Effector memory CD8-positive, alpha-beta T cell (primary cell): ENCODE measurements around the gene CCNE1.
A peak's percentile ranks its signal among the peaks of the same experiment; 100 is the strongest.
"Not testable (repeated sequence)": the region's sequence is repeated elsewhere in the genome, so short reads cannot be mapped to it uniquely, and the experiment has no call there.

Source experiments
- ATAC-seq: fragments of 150-1000 bp; cut with Tn5 transposase; replicated peaks from 2 replicates; pipeline ENCODE4 v1.10.0; 2021; ENCODE audit warnings: mild to moderate bottlenecking, moderate library complexity
- DNase-seq, 3 experiments: peaks; one replicate each; pipeline ENCODE4 v3.0.0; 2021
- H3K27ac Mint-ChIP-seq, 2 donors: one replicate each; pipeline ENCODE4 v1.8.0; 2022; ENCODE audit warnings: mild to moderate bottlenecking in 2 of 2, mixed read lengths in 2 of 2, moderate library complexity in 2 of 2
- H3K27me3 Mint-ChIP-seq, 2 donors: one replicate each; pipeline ENCODE4 v1.8.0; 2022; ENCODE audit warnings: mixed read lengths in 2 of 2
- H3K36me3 Mint-ChIP-seq: one replicate; pipeline ENCODE4 v1.8.0; 2022; ENCODE audit warnings: mild to moderate bottlenecking, moderate library complexity, mixed read lengths; ENCODE audit not compliant: insufficient read depth
- H3K4me1 Mint-ChIP-seq, 2 donors: one replicate each; pipeline ENCODE4 v1.8.0; 2022; ENCODE audit warnings: low read depth in 2 of 2, mixed read lengths in 2 of 2
- H3K4me3 Mint-ChIP-seq, 2 donors: one replicate each; pipeline ENCODE4 v1.8.0; 2022; ENCODE audit warnings: mild to moderate bottlenecking in 2 of 2, mixed read lengths in 2 of 2, moderate library complexity in 2 of 2
- H3K9me3 Mint-ChIP-seq, 2 donors: one replicate each; pipeline ENCODE4 v1.8.0; 2022; ENCODE audit warnings: mixed read lengths in 2 of 2

Gene CCNE1

GRCh38 chr19:29812881-29813275 is 1.1 kb downstream of the CCNE1 start:
- peak overlapping the region; percentile 79 to 91 for H3K4me3 Mint-ChIP-seq
- peak overlapping the region; percentile 47 for H3K27ac Mint-ChIP-seq
- no peaks in the 10 kb centered on the region for H3K27me3 Mint-ChIP-seq
- H3K4me1 Mint-ChIP-seq: peaks cover 5 to 9% of the 10 kb centered on the region in 2 donors
- DNase-seq: no peak
- no peak for ATAC-seq
- H3K36me3 Mint-ChIP-seq: peaks cover 11% of the 10 kb centered on the region
- no peaks in the 10 kb centered on the region for H3K9me3 Mint-ChIP-seq

DNA sequence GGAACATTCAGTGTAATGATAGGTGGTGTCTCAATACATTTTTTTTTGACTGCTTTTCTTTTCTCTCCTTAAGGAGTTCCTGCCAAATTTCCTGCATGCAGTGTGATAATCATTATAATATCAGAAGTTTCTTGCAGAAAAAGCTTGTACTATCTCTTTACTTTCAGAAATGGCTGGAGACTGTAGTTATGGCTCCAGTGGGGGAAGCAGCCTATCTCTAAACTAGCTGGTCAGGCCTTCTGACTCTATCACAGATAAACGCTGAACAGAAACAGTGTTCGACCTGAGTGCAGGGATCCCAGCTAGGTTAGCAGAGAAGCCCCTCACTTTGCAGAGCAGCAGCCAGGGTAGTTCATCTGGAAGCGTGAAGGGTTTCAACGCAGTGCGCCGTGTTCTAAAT is 1.9 kb downstream of the CCNE1 start:
- H3K36me3 Mint-ChIP-seq: peaks cover 11% of the 10 kb centered on the region
- ATAC-seq (no peak), DNase-seq (no peak)
- peak overlapping the region; percentile 79 to 91 for H3K4me3 Mint-ChIP-seq
- no peaks in the 10 kb centered on the region for H3K27me3 Mint-ChIP-seq
- H3K4me1 Mint-ChIP-seq: peaks cover 5 to 9% of the 10 kb centered on the region in 2 donors
- no peaks in the 10 kb centered on the region for H3K9me3 Mint-ChIP-seq
- no peak overlapping the region for H3K27ac Mint-ChIP-seq

GRCh38 chr19:29815231-29815630 is 3.4 kb downstream of the CCNE1 start:
- H3K27ac Mint-ChIP-seq: no peak overlapping the region
- no peak for DNase-seq
- H3K36me3 Mint-ChIP-seq: peaks cover 11% of the 10 kb centered on the region
- no peak overlapping the region for H3K4me3 Mint-ChIP-seq
- peaks cover 5 to 9% of the 10 kb centered on the region in 2 donors for H3K4me1 Mint-ChIP-seq
- no peak for ATAC-seq
- H3K27me3 Mint-ChIP-seq: no peaks in the 10 kb centered on the region
- H3K9me3 Mint-ChIP-seq: no peaks in the 10 kb centered on the region

DNA sequence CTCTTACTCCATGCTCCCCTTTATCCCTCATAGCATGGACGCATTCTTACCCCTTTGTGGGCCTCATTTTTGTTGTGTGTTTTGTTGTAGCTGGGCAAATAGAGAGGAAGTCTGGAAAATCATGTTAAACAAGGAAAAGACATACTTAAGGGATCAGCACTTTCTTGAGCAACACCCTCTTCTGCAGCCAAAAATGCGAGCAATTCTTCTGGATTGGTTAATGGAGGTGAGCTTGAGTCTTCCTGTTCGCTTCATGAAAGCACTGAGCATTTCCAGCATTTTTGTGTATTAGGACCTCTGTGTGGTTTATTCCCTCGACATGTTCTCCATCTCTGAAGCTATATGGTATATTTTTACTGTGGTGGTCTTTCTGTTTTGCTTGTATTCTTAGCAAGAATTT is 5.5 kb downstream of the CCNE1 start:
- ATAC-seq (no peak), DNase-seq (no peak)
- H3K27ac Mint-ChIP-seq: no peak overlapping the region
- peaks cover 7% of the 10 kb centered on the region for H3K36me3 Mint-ChIP-seq
- H3K27me3 Mint-ChIP-seq: no peaks in the 10 kb centered on the region
- H3K4me1 Mint-ChIP-seq: peaks cover 0 to 4% of the 10 kb centered on the region in 2 donors
- H3K9me3 Mint-ChIP-seq: no peaks in the 10 kb centered on the region
- no peak overlapping the region for H3K4me3 Mint-ChIP-seq

DNA sequence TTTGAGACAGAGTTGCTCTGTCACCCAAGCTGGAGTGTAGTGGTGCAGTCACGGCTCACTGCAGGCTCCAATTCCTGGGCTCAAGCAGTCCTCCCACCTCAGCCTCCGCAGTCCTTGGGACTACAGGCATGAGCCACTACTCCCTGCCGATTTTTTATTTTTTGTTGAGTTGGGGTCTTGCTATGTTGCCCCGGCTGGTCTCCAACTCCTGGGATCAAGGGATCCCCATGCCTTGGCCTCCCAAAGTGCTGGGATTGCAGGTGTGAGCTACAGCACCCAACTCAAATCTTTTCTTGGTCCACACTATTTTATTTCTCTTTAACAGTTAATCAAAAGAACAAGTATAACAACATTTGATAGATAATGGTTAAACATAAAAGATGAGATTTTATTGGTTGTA is 7.5 kb downstream of the CCNE1 start:
- Mint-ChIP-seq H3K36me3 (peaks cover 7% of the 10 kb centered on the region), H3K27ac (no peak overlapping the region), H3K4me3 (no peak overlapping the region), H3K4me1 (no peaks in the 10 kb centered on the region), H3K9me3 (no peaks in the 10 kb centered on the region), H3K27me3 (no peaks in the 10 kb centered on the region)
- DNase-seq: no peak
- no peak for ATAC-seq

- H3K27me3 Mint-ChIP-seq: no peaks in the 10 kb centered on the region
- H3K4me3 Mint-ChIP-seq: no peak overlapping the region
- H3K9me3 Mint-ChIP-seq: no peaks in the 10 kb centered on the region
- H3K4me1 Mint-ChIP-seq: no peaks in the 10 kb centered on the region
- DNase-seq (no peak), ATAC-seq (no peak)
- peaks cover 7% of the 10 kb centered on the region for H3K36me3 Mint-ChIP-seq
- H3K27ac Mint-ChIP-seq: no peak overlapping the region
Measured at GRCh38 chr19:29819986-29820385, 8.2 kb downstream of the CCNE1 start.

- Mint-ChIP-seq H3K4me1 (no peaks in the 10 kb centered on the region), H3K27me3 (no peaks in the 10 kb centered on the region), H3K36me3 (peaks cover 2% of the 10 kb centered on the region), H3K27ac (no peak overlapping the region), H3K4me3 (no peak overlapping the region), H3K9me3 (no peaks in the 10 kb centered on the region)
- no peak for ATAC-seq
- DNase-seq: no peak
Measured at GRCh38 chr19:29823581-29824330, 12.0 kb downstream of the CCNE1 start.

- H3K4me3 Mint-ChIP-seq, H3K9me3 Mint-ChIP-seq, H3K4me1 Mint-ChIP-seq, H3K36me3 Mint-ChIP-seq, DNase-seq, H3K27me3 Mint-ChIP-seq, ATAC-seq, H3K27ac Mint-ChIP-seq: not testable (repeated sequence)
Measured at GRCh38 chr19:29825263-29825662, 13.5 kb downstream of the CCNE1 start.

- Mint-ChIP-seq H3K36me3 (peaks cover 2% of the 10 kb centered on the region), H3K4me3 (peak overlapping the region; percentile 68 to 79), H3K27me3 (peaks cover 0 to 10% of the 10 kb centered on the region in 2 donors), H3K9me3 (no peaks in the 10 kb centered on the region), H3K4me1 (peaks cover 14 to 17% of the 10 kb centered on the region in 2 donors), H3K27ac (peak overlapping the region; percentile 71 to 87)
- peak in 2 of 3 experiments; percentile 20 to 40 for DNase-seq
- ATAC-seq: peak; percentile 91
Measured at GRCh38 chr19:29831041-29831548, 19.3 kb downstream of the CCNE1 start.

DNA sequence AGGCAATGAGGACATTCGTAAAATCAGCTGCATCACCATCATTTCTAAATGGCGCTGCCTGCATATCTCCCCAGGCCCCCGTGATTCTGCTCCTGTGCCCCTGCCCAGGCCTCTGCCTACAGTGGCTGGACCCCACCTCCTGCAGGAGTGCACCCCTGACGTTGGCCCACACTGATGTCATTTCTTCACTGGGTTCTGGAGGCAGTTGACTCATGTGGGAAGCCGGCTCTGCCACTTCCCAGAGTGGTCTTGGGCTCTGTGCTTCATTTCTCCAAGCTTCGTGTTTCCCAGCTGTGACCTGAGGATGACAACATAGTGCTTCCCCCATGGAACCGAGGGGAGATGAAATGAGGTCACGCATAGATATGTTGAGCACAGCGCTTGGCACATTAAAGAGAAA is 19.9 kb downstream of the CCNE1 start:
- no peak for ATAC-seq
- Mint-ChIP-seq H3K36me3 (peaks cover 2% of the 10 kb centered on the region), H3K4me1 (peaks cover 16 to 18% of the 10 kb centered on the region in 2 donors), H3K27me3 (peaks cover 0 to 10% of the 10 kb centered on the region in 2 donors), H3K9me3 (no peaks in the 10 kb centered on the region), H3K27ac (peak overlapping the region; percentile 71 to 87), H3K4me3 (peak overlapping the region; percentile 68 to 79)
- no peak for DNase-seq

DNA sequence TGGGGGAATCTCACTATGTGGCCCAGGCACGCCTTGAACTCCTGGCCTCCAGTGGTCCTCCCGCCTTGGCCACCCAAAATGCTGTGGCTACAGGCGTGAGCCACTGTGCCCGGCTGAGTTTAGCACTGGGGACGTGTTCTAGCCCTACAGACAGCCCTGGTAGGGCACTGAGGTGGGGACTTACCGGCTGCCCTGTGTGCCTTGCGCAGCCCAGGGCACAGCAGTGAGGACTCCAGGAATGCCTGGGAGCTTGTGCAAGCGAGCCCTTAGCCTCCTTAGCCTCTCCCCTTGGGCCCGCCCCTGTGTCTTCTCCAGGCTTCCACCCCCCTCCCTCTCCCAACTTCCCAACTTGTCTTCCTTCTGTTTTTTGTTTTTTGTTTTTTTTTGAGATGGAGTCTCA is 21.0 kb downstream of the CCNE1 start:
- Mint-ChIP-seq H3K27me3 (peaks cover 0 to 10% of the 10 kb centered on the region in 2 donors), H3K27ac (peak overlapping the region in 1 of 2 donors; percentile 71), H3K4me1 (peaks cover 25 to 26% of the 10 kb centered on the region in 2 donors), H3K9me3 (no peaks in the 10 kb centered on the region), H3K4me3 (peak overlapping the region in 1 of 2 donors; percentile 26), H3K36me3 (peaks cover 2% of the 10 kb centered on the region)
- DNase-seq (no peak), ATAC-seq (no peak)

DNA sequence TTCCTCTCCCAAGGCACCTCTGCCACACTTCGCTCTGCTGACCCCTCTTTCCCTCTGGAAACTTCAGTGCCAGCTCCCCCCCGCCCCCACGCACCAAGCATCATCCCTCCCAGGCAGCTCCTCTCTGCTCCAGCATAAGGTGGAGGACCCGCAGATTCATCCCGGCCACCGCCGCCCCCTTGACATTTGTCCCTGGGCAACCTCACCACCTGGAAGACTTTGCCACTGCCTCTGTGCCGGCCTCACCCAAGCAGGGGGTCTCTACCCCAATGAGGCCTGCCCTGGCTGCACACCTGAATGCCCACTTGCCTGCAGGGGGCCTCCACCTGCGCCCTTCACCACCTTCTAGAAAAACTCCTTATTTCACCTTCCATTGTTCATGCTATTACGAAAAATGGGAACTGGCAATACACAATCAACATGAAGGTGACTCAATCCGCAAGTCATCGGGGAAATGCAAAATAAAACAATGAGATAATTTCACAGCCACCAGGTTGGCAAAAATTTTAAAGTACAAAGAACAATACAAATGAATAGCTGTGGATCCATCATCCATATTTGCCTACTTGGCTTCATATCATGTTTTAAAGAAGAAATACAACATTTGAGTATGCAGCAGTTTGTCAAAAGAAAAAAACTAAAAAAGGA is 21.9 kb downstream of the CCNE1 start:
- ATAC-seq (no peak), DNase-seq (no peak)
- peak overlapping the region in 1 of 2 donors; percentile 71 for H3K27ac Mint-ChIP-seq
- H3K4me3 Mint-ChIP-seq: no peak overlapping the region
- no peaks in the 10 kb centered on the region for H3K9me3 Mint-ChIP-seq
- H3K36me3 Mint-ChIP-seq: peaks cover 2% of the 10 kb centered on the region
- H3K4me1 Mint-ChIP-seq: peaks cover 25 to 26% of the 10 kb centered on the region in 2 donors
- peaks cover 0 to 10% of the 10 kb centered on the region in 2 donors for H3K27me3 Mint-ChIP-seq

DNA sequence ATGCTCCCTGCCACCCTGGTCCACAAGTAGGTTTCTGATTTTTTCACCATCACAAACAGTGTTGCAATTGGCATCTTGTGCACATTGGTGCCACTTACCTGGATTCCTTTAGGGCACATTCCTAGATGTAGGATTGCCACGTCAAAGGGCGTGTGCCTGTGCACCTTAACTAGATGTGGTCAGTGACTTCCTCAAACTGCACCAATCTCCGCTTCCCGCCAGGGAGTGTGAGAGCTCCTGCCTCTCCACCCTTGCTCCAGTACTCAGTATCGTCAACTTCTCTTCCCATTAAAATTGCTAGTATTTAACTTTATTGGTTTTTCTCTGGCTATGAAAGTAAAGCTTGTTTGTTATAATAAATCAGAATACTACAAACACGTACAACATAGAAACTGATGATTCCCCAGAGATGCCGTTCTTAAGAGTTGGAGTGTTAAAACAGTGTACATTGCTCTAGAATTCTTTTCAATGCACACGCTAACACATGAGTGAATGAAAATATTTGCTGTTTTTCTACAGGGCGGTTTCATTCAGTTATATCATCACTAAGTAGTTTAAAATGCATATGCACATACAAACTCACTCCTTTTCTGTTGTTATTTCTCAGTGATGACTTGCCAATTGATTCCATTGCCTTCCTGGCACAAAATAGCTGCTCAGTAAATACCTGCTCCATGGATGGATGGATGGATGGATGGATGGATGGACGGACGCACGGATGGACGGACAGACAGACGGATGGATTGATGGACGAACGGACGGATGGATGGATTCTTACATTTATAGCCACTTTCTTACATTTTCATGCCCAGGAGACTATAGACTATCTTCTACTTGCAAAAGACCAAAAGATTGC is 23.4 kb downstream of the CCNE1 start:
- H3K4me1 Mint-ChIP-seq: peaks cover 25 to 26% of the 10 kb centered on the region in 2 donors
- ATAC-seq (no peak), DNase-seq (no peak)
- no peaks in the 10 kb centered on the region for H3K9me3 Mint-ChIP-seq
- H3K27me3 Mint-ChIP-seq: peaks cover 8 to 13% of the 10 kb centered on the region in 2 donors
- no peak overlapping the region for H3K27ac Mint-ChIP-seq
- peaks cover 2% of the 10 kb centered on the region for H3K36me3 Mint-ChIP-seq
- H3K4me3 Mint-ChIP-seq: no peak overlapping the region
